Measurements from ENCODE around the gene HLA-DOA. TPM values are rescaled to one million over a fixed set of nuclear protein-coding genes. Genes with fewer than 3 reads are reported as not detected.

The HLA-DOA gene
- total RNA-seq, 1 experiment from 2014 or later: not detected

- POLR2A ChIA-PET: no interaction called here
- no peaks in the 10 kb centered on the region for H3K4me1 ChIP-seq
- CTCF ChIA-PET: no interaction called here
- Mint-ChIP-seq H3K27ac (ENCODE audit: unreplicated experiment) (no peak overlapping the region), H3K36me3 (ENCODE audit: insufficient read depth, unreplicated experiment) (no peaks in the 10 kb centered on the region), H3K9me3 (ENCODE audit: unreplicated experiment) (no peaks in the 10 kb centered on the region), H3K4me3 (ENCODE audit: unreplicated experiment) (no peak overlapping the region), H3K4me1 (ENCODE audit: low read depth, unreplicated experiment) (no peaks in the 10 kb centered on the region), H3K27me3 (ENCODE audit: insufficient read depth, unreplicated experiment) (peaks cover 6% of the 10 kb centered on the region)
- intact Hi-C loops (cut with micrococcal nuclease; ENCODE audit: unreplicated experiment): no loop called here
- no peaks in the 10 kb centered on the region for H3K27me3 ChIP-seq (replicated peaks; ENCODE audit: control insufficient read depth, insufficient read depth, low read length)
- H3K36me3 ChIP-seq (ENCODE audit: control insufficient read depth, insufficient read depth, low read length): no peaks in the 10 kb centered on the region
- TF ChIP-seq CTCF (IDR thresholded peaks at IDR 0.05; ENCODE audit: insufficient read depth in 1 of 2, low read depth in 1 of 2, low read length in 1 of 2, severe bottlenecking in 1 of 2, unreplicated experiment in 1 of 2): no peak
- H3K9me3 ChIP-seq: no peaks in the 10 kb centered on the region
- BruUV-seq (replicated peaks): no TSS peak
- DNase-seq: no peak
- no peak overlapping the region for H3K4me3 ChIP-seq (ENCODE audit: low read depth, low read length)
Observed at GRCh38 chr6:32991972-32992371, 17.4 kb downstream of the HLA-DOA start.

GRCh38 chr6:32989368-32989767 is 20.0 kb downstream of the HLA-DOA start:
- H3K9me3 ChIP-seq: no peaks in the 10 kb centered on the region
- POLR2A ChIA-PET: interaction anchor here (1.5 kb wide), 1 partner anchor 17 kb away, joined by 8 read pairs; no protein-coding TSS in a partner anchor

GRCh38 chr6:32984622-32985389 is 24.6 kb downstream of the HLA-DOA start:
- Histone ChIP-seq H3K4me3 (ENCODE audit: low read depth, low read length) (no peak overlapping the region), H3K4me1 (peaks cover 17% of the 10 kb centered on the region), H3K9me3 (no peaks in the 10 kb centered on the region), H3K36me3 (ENCODE audit: control insufficient read depth, insufficient read depth, low read length) (no peaks in the 10 kb centered on the region), H3K27me3 (replicated peaks; ENCODE audit: control insufficient read depth, insufficient read depth, low read length) (no peaks in the 10 kb centered on the region)
- BruUV-seq (replicated peaks): no TSS peak
- Mint-ChIP-seq H3K4me1 (ENCODE audit: low read depth, unreplicated experiment) (peaks cover 13% of the 10 kb centered on the region), H3K27ac (ENCODE audit: unreplicated experiment) (no peak overlapping the region), H3K27me3 (ENCODE audit: insufficient read depth, unreplicated experiment) (no peaks in the 10 kb centered on the region), H3K4me3 (ENCODE audit: unreplicated experiment) (peak overlapping the region; percentile 8), H3K9me3 (ENCODE audit: unreplicated experiment) (no peaks in the 10 kb centered on the region), H3K36me3 (ENCODE audit: insufficient read depth, unreplicated experiment) (peaks cover 57% of the 10 kb centered on the region)
- ChIA-PET POLR2A (interaction anchor here (1.1 to 3.0 kb wide), 2 partner anchors 13 to 32 kb away, joined by 3 to 61 read pairs; partner anchors contain the start of gene HLA-DMA), CTCF (interaction anchor here (0.5 to 3.3 kb wide), 23 partner anchors 10 to 853 kb away, joined by 3 to 51 read pairs (median 6); partner anchors contain the start of genes HLA-DMA, HLA-DPB1, HSD17B8 and TAP2)
- DNase-seq: peak; percentile 84 to 86
- intact Hi-C loops (cut with micrococcal nuclease; ENCODE audit: unreplicated experiment): loop anchor here (1.0 to 2.0 kb wide), 3 partner anchors 32 to 100 kb away; partner anchors contain the start of gene HLA-DMA
- TF ChIP-seq CTCF (IDR thresholded peaks at IDR 0.05; ENCODE audit: insufficient read depth in 1 of 2, low read depth in 1 of 2, low read length in 1 of 2, severe bottlenecking in 1 of 2, unreplicated experiment in 1 of 2): peak; percentile 73 to 81

More at GRCh38 chr6:32989368-32989767, 20.0 kb downstream of the HLA-DOA start:
- no peak overlapping the region for H3K4me3 Mint-ChIP-seq (ENCODE audit: unreplicated experiment)
- CTCF ChIA-PET: interaction anchor here (0.7 kb wide), 2 partner anchors 25 to 35 kb away, joined by 3 read pairs; no protein-coding TSS in a partner anchor
- H3K36me3 Mint-ChIP-seq (ENCODE audit: insufficient read depth, unreplicated experiment): peaks cover 11% of the 10 kb centered on the region
- H3K27ac Mint-ChIP-seq (ENCODE audit: unreplicated experiment): no peak overlapping the region
- DNase-seq: no peak
- no TSS peak for BruUV-seq (replicated peaks)
- Histone ChIP-seq H3K27me3 (replicated peaks; ENCODE audit: control insufficient read depth, insufficient read depth, low read length) (no peaks in the 10 kb centered on the region), H3K4me1 (no peaks in the 10 kb centered on the region), H3K4me3 (ENCODE audit: low read depth, low read length) (no peak overlapping the region), H3K36me3 (ENCODE audit: control insufficient read depth, insufficient read depth, low read length) (no peaks in the 10 kb centered on the region)
- H3K27me3 Mint-ChIP-seq (ENCODE audit: insufficient read depth, unreplicated experiment): no peaks in the 10 kb centered on the region
- intact Hi-C loops (cut with micrococcal nuclease; ENCODE audit: unreplicated experiment): no loop called here
- H3K9me3 Mint-ChIP-seq (ENCODE audit: unreplicated experiment): no peaks in the 10 kb centered on the region
- no peak for TF ChIP-seq CTCF (IDR thresholded peaks at IDR 0.05; ENCODE audit: insufficient read depth in 1 of 2, low read depth in 1 of 2, low read length in 1 of 2, severe bottlenecking in 1 of 2, unreplicated experiment in 1 of 2)
- H3K4me1 Mint-ChIP-seq (ENCODE audit: low read depth, unreplicated experiment): peaks cover 10% of the 10 kb centered on the region

Measured in Caco-2 (cell line).